CD4-positive, alpha-beta T cell (primary cell): ENCODE data around the gene TCIRG1. TPM values are rescaled to one million over a fixed set of nuclear protein-coding genes. Genes with fewer than 3 reads are reported as not detected.
"Not testable (repeated sequence)": the region's sequence is repeated elsewhere in the genome, so short reads cannot be mapped to it uniquely, and the experiment has no call there.

Experiments
- ATAC-seq: fragments of 200-7000 bp; cut with Tn5 transposase; one replicate; pipeline ENCODE4 v1.10.0; 2022; ENCODE audit warnings: mild to moderate bottlenecking; ENCODE audit not compliant: poor library complexity
- CTCF ChIA-PET: fragments of 350-600 bp; sonication (Branson Sonifier 250); formaldehyde crosslinking; loops from one replicate; lab custom pipeline; 2021; ENCODE audit warnings: antibody characterized with exemption, inconsistent platforms; lab: Charles Lee
- POLR2A ChIA-PET: fragments of 350-600 bp; sonication (Branson Sonifier 250); formaldehyde crosslinking; loops from one replicate; lab custom pipeline; 2021; ENCODE audit warnings: antibody characterized with exemption, inconsistent platforms; lab: Charles Lee
- DNase-seq, 14 experiments: peaks; one replicate each; pipeline ENCODE4 v3.0.0-alpha.2; 2013 to 2020; ENCODE audit warnings: mixed read lengths in 2 of 14
- H3K27ac ChIP-seq, 2 donors: one replicate each; pipeline versions ENCODE4 v1.5.1 to v1.7.0; 2013; ENCODE audit warnings: low read length in 2 of 2, low read depth in 1 of 2, mild to moderate bottlenecking in 1 of 2
- H3K27me3 ChIP-seq, 2 experiments: 1 replicate in 1 of 2; 2 replicates in 1 of 2; pipeline versions ENCODE4 v1.6.1 to v1.7.0; 2013; ENCODE audit warnings: low read length in 2 of 2, control low read depth in 1 of 2, mild to moderate bottlenecking in 1 of 2, moderate library complexity in 1 of 2; ENCODE audit not compliant: insufficient read depth in 2 of 2, control insufficient read depth in 1 of 2
- H3K36me3 ChIP-seq: one replicate; pipeline ENCODE4 v1.6.1; 2013; ENCODE audit warnings: low read length, control low read depth; ENCODE audit not compliant: insufficient read depth
- H3K4me1 ChIP-seq: one replicate; pipeline ENCODE4 v1.6.1; 2013; ENCODE audit warnings: low read length, control low read depth; ENCODE audit not compliant: insufficient read depth
- H3K4me3 ChIP-seq: one replicate; pipeline ENCODE4 v1.5.1; 2013; ENCODE audit warnings: mild to moderate bottlenecking, low read length, moderate library complexity
- H3K9me3 ChIP-seq, 2 experiments: 1 replicate in 1 of 2; 2 replicates in 1 of 2; pipeline versions ENCODE4 v1.6.1 to v1.7.0; 2013; ENCODE audit warnings: low read length in 2 of 2, mild to moderate bottlenecking in 2 of 2, control low read depth in 1 of 2, moderate library complexity in 1 of 2; ENCODE audit not compliant: control insufficient read depth in 1 of 2, insufficient read depth in 1 of 2
- H3K27ac Mint-ChIP-seq: one replicate; pipeline ENCODE4 v1.8.0; 2020; ENCODE audit warnings: mixed read lengths
- H3K27me3 Mint-ChIP-seq: one replicate; pipeline ENCODE4 v1.8.0; 2021; ENCODE audit warnings: mixed read lengths
- H3K36me3 Mint-ChIP-seq: one replicate; pipeline ENCODE4 v1.8.0; 2021; ENCODE audit warnings: low read depth, mixed read lengths
- H3K4me1 Mint-ChIP-seq: one replicate; pipeline ENCODE4 v1.8.0; 2021; ENCODE audit warnings: low read depth, mixed read lengths
- H3K4me3 Mint-ChIP-seq: one replicate; pipeline ENCODE4 v1.8.0; 2020; ENCODE audit warnings: mild to moderate bottlenecking, mixed read lengths
- H3K9me3 Mint-ChIP-seq: one replicate; pipeline ENCODE4 v1.8.0; 2020; ENCODE audit warnings: mixed read lengths
- intact Hi-C, 2 experiments: fragments of 100-400 bp; cut with DNase I in 1 of 2; cut with micrococcal nuclease in 1 of 2; formaldehyde crosslinking; loops; one replicate each; pipeline versions ENCODE4 v1.15.1 to v1.9.0; 2023 to 2025; cut with DNase I, micrococcal nuclease
- total RNA-seq, 174 experiments: library from RNA in 2 of 174; stranded (reverse) in 2 of 174; gene quantifications; one replicate each; pipeline ENCODE4 v1.2.3 and lab custom pipeline; 2021 to 2026
- TF ChIP-seq, protein P1 (sequence below): fragments of 200-600 bp; IDR thresholded peaks from one replicate; pipeline ENCODE4 v1.8.0; 2022; ENCODE audit warnings: antibody characterized with exemption, mild to moderate bottlenecking

Gene TCIRG1
- total RNA-seq, 2 experiments from 2014 or later = 202 to 207 TPM

DNA sequence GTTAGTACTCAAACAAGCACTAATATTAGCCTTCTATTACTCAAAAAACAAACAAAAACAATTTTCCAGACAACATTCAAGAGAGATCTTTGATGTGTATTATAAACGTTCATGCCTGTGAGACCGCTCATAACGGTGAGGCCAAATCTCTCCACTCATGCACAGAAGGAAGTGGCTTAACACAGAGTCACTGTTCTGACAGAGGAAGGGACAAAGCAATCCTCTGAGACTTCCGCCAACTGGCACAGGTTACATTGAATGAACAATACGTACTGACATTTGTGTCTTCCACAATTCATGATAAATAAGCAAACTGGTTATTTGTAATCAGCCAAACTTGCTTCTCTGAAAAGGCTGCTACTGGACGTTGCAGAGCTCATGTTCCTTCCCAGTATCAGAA is 51.9 kb downstream of the TCIRG1 start:
- TF ChIP-seq, protein P1, sequence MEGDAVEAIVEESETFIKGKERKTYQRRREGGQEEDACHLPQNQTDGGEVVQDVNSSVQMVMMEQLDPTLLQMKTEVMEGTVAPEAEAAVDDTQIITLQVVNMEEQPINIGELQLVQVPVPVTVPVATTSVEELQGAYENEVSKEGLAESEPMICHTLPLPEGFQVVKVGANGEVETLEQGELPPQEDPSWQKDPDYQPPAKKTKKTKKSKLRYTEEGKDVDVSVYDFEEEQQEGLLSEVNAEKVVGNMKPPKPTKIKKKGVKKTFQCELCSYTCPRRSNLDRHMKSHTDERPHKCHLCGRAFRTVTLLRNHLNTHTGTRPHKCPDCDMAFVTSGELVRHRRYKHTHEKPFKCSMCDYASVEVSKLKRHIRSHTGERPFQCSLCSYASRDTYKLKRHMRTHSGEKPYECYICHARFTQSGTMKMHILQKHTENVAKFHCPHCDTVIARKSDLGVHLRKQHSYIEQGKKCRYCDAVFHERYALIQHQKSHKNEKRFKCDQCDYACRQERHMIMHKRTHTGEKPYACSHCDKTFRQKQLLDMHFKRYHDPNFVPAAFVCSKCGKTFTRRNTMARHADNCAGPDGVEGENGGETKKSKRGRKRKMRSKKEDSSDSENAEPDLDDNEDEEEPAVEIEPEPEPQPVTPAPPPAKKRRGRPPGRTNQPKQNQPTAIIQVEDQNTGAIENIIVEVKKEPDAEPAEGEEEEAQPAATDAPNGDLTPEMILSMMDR = no peak
- ATAC-seq = no peak
- Mint-ChIP-seq H3K9me3 (no peaks in the 10 kb centered on the region), H3K4me1 (peaks cover 6% of the 10 kb centered on the region), H3K27me3 (no peaks in the 10 kb centered on the region), H3K36me3 (no peaks in the 10 kb centered on the region), H3K4me3 (no peak overlapping the region), H3K27ac (no peak overlapping the region)
- ChIA-PET CTCF (interaction anchor here (0.8 kb wide), 1 partner anchor 9 kb away, joined by 3 read pairs; no protein-coding TSS in a partner anchor), POLR2A (no interaction called here)
- no peaks in the 10 kb centered on the region for H3K27me3 ChIP-seq
- no peaks in the 10 kb centered on the region for H3K36me3 ChIP-seq
- peak in 1 of 14 experiments; percentile 11 for DNase-seq
- intact Hi-C loops = no loop called here
- H3K9me3 ChIP-seq = no peaks in the 10 kb centered on the region
- no peak overlapping the region for H3K27ac ChIP-seq
- no peaks in the 10 kb centered on the region for H3K4me1 ChIP-seq
- no peak overlapping the region for H3K4me3 ChIP-seq

DNA sequence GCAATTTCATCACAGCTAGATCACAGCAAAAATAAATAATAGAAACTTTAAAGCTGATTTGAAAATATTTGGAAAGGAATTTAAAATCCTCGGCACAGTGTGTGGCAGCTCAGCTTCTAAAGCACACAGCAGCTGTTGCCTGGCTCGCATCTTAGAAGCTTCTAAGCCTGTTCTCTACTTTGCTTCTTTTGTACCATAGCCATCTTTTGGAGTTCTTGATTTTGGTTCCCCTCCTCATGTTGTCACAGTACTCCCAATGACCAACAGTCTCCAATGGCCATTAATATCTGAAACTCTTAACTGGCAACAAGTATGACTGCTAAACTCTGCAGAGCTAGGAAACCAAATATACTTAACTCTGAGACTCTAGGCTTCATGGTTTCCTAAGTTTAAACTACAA is 53.6 kb downstream of the TCIRG1 start:
- CTCF ChIA-PET = no interaction called here
- Mint-ChIP-seq H3K4me1 (peaks cover 6% of the 10 kb centered on the region), H3K27me3 (no peaks in the 10 kb centered on the region), H3K36me3 (no peaks in the 10 kb centered on the region), H3K9me3 (no peaks in the 10 kb centered on the region), H3K27ac (no peak overlapping the region), H3K4me3 (no peak overlapping the region)
- POLR2A ChIA-PET = no interaction called here
- DNase-seq (no peak), ATAC-seq (no peak)
- Histone ChIP-seq H3K4me3 (no peak overlapping the region), H3K36me3 (no peaks in the 10 kb centered on the region), H3K27me3 (no peaks in the 10 kb centered on the region), H3K27ac (no peak overlapping the region), H3K9me3 (no peaks in the 10 kb centered on the region), H3K4me1 (no peaks in the 10 kb centered on the region)
- intact Hi-C loops = no loop called here
- TF ChIP-seq, protein P1 = no peak

DNA sequence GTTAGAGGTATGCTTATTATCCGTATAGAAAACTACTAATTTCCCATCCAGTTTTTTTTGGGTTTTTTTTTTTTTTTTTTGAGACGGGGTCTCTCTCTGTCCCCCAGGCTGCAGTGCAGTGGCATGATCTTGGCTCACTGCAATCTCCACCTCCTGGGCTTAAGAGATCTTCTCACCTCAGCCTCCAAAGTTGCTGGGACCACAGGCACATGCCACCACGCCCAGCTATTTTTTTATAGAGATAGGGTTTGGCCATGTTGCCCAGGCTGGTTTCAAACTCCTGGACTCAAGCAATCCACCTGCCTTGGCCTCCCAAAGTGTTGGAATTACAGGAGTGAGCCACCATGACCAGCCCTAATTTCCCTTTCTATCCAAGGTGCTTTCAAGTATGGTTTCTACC is 54.1 kb downstream of the TCIRG1 start:
- intact Hi-C loops, H3K4me1 Mint-ChIP-seq, CTCF ChIA-PET, H3K4me3 ChIP-seq, H3K4me1 ChIP-seq, H3K9me3 ChIP-seq, H3K4me3 Mint-ChIP-seq, DNase-seq, H3K9me3 Mint-ChIP-seq, H3K27ac ChIP-seq, H3K36me3 Mint-ChIP-seq, ATAC-seq, POLR2A ChIA-PET, H3K27me3 ChIP-seq, H3K27me3 Mint-ChIP-seq, H3K36me3 ChIP-seq, H3K27ac Mint-ChIP-seq: not testable (repeated sequence)

DNA sequence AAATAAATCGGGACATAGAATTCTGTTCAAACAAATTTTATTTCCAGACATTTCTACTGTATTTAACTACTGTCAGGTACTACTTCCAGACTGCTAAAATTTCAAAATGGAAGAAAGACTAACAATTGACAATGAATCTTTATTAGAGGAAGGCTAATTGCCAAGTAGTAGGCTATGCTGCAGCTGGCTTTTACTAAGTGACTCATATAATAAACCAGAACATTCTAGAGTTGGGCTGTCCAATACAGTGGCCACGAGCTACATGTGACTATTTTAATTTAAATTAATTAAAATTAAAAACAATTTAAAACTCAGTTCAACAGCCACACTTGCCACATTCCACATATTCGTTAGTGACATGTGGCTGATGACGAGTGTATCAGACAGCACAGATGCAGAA is 54.7 kb downstream of the TCIRG1 start:
- Mint-ChIP-seq H3K4me1 (peaks cover 9% of the 10 kb centered on the region), H3K36me3 (no peaks in the 10 kb centered on the region), H3K27me3 (no peaks in the 10 kb centered on the region), H3K4me3 (no peak overlapping the region), H3K27ac (no peak overlapping the region), H3K9me3 (no peaks in the 10 kb centered on the region)
- TF ChIP-seq, protein P1 = no peak
- no peaks in the 10 kb centered on the region for H3K4me1 ChIP-seq
- intact Hi-C loops = no loop called here
- ATAC-seq = no peak
- CTCF ChIA-PET = no interaction called here
- no peak for DNase-seq
- H3K27ac ChIP-seq = no peak overlapping the region
- H3K36me3 ChIP-seq = no peaks in the 10 kb centered on the region
- H3K4me3 ChIP-seq = no peak overlapping the region
- no peaks in the 10 kb centered on the region for H3K9me3 ChIP-seq
- H3K27me3 ChIP-seq = no peaks in the 10 kb centered on the region
- POLR2A ChIA-PET = no interaction called here
